ENCODE results near the gene NUP88.
"Not testable (repeated sequence)": the region's sequence is repeated elsewhere in the genome, so short reads cannot be mapped to it uniquely, and the experiment has no call there.

NUP88 gene

GRCh38 chr17:5419356-5419958 is at the start of gene NUP88:
Gene NUP88 (minus strand): TSS chr17:5419662. CDS start chr17:5419650, 12 bp downstream.
- DNase-seq (ENCODE audit: low read depth in 1 of 2, low spot score in 1 of 2) = peak; percentile 82 to 94

- DNase-seq (ENCODE audit: low read depth in 1 of 2, low spot score in 1 of 2) = no peak
Observed at GRCh38 chr17:5468075-5468473, 48.6 kb upstream of the NUP88 start.

- no peak for DNase-seq (ENCODE audit: low read depth in 1 of 2, low spot score in 1 of 2)
Observed at GRCh38 chr17:5467416-5467815, 48.0 kb upstream of the NUP88 start.

- no peak for DNase-seq (ENCODE audit: low read depth in 1 of 2, low spot score in 1 of 2)
Observed at GRCh38 chr17:5466295-5466694, 46.8 kb upstream of the NUP88 start.

GRCh38 chr17:5464717-5465507 is 45.5 kb upstream of the NUP88 start:
- no peak for DNase-seq (ENCODE audit: low read depth in 1 of 2, low spot score in 1 of 2)

GRCh38 chr17:5446786-5447185 is 27.3 kb upstream of the NUP88 start:
- no peak for DNase-seq (ENCODE audit: low read depth in 1 of 2, low spot score in 1 of 2)

- DNase-seq (ENCODE audit: low read depth in 1 of 2, low spot score in 1 of 2) = no peak
Observed at GRCh38 chr17:5444209-5444608, 24.7 kb upstream of the NUP88 start.

GRCh38 chr17:5443728-5444127 is 24.3 kb upstream of the NUP88 start:
- no peak for DNase-seq (ENCODE audit: low read depth in 1 of 2, low spot score in 1 of 2)

- no peak for DNase-seq (ENCODE audit: low read depth in 1 of 2, low spot score in 1 of 2)
Observed at GRCh38 chr17:5439446-5439764, 19.9 kb upstream of the NUP88 start.

- peak; percentile 87 to 90 for DNase-seq (ENCODE audit: low read depth in 1 of 2, low spot score in 1 of 2)
Observed at GRCh38 chr17:5438716-5439445, 19.4 kb upstream of the NUP88 start, which contains the start of gene C1QBP. Gene C1QBP (minus strand): TSS chr17:5439155. CDS start chr17:5439073, 82 bp downstream.

- DNase-seq (ENCODE audit: low read depth in 1 of 2, low spot score in 1 of 2) = no peak
Observed at GRCh38 chr17:5437721-5438317, 18.4 kb upstream of the NUP88 start.

- not testable (repeated sequence) for DNase-seq (ENCODE audit: low read depth in 1 of 2, low spot score in 1 of 2)
Observed at GRCh38 chr17:5435781-5436315, 16.4 kb upstream of the NUP88 start.

- DNase-seq (ENCODE audit: low read depth in 1 of 2, low spot score in 1 of 2) = no peak
Observed at GRCh38 chr17:5434984-5435383, 15.5 kb upstream of the NUP88 start.

GRCh38 chr17:5431949-5432556 is 12.6 kb upstream of the NUP88 start:
- no peak for DNase-seq (ENCODE audit: low read depth in 1 of 2, low spot score in 1 of 2)

- not testable (repeated sequence) for DNase-seq (ENCODE audit: low read depth in 1 of 2, low spot score in 1 of 2)
Observed at GRCh38 chr17:5431234-5431633, 11.8 kb upstream of the NUP88 start.

GRCh38 chr17:5430413-5430999 is 11.0 kb upstream of the NUP88 start:
- no peak for DNase-seq (ENCODE audit: low read depth in 1 of 2, low spot score in 1 of 2)

- DNase-seq (ENCODE audit: low read depth in 1 of 2, low spot score in 1 of 2) = no peak
Observed at GRCh38 chr17:5429191-5429887, 9.9 kb upstream of the NUP88 start.

GRCh38 chr17:5425826-5426225 is 6.4 kb upstream of the NUP88 start:
- no peak for DNase-seq (ENCODE audit: low read depth in 1 of 2, low spot score in 1 of 2)

GRCh38 chr17:5424909-5425308 is 5.4 kb upstream of the NUP88 start:
- DNase-seq (ENCODE audit: low read depth in 1 of 2, low spot score in 1 of 2) = no peak

- no peak for DNase-seq (ENCODE audit: low read depth in 1 of 2, low spot score in 1 of 2)
Observed at GRCh38 chr17:5422505-5422904, 3.0 kb upstream of the NUP88 start.

Data from activated T-helper 1 cell treated with anti-CD3 and anti-CD28 coated beads, Interleukin-2, amount 50 U/mL, for 16 hours (primary cell).